Measurements from ENCODE around the gene AXIN1.

DNA sequence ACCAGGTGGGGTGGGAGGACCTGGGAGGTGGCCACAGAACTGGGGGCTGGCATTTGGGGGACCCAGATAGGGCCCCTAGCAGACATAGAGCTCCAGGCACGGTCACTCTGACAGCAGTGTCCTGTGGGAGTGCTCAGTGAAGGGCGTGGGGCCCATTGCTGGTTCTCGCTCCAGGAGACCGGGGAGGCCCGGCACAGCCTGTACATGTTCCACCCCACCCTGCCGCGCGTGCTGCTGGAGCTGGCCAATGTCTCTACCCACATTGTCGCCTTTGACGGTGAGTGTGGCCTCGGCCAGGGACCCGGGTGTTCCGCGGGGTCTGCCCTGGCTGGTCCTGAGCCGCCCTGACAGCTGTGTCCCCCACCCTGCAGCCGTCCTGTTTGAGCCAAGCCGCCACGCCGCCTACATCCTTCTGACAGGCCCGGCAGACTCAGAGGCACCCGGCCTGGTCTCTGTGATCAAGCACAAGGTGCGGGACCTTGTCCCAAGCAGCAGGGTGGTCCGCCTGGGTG lies 88.0 kb downstream of the AXIN1 start:
- TF ChIP-seq, protein P1, sequence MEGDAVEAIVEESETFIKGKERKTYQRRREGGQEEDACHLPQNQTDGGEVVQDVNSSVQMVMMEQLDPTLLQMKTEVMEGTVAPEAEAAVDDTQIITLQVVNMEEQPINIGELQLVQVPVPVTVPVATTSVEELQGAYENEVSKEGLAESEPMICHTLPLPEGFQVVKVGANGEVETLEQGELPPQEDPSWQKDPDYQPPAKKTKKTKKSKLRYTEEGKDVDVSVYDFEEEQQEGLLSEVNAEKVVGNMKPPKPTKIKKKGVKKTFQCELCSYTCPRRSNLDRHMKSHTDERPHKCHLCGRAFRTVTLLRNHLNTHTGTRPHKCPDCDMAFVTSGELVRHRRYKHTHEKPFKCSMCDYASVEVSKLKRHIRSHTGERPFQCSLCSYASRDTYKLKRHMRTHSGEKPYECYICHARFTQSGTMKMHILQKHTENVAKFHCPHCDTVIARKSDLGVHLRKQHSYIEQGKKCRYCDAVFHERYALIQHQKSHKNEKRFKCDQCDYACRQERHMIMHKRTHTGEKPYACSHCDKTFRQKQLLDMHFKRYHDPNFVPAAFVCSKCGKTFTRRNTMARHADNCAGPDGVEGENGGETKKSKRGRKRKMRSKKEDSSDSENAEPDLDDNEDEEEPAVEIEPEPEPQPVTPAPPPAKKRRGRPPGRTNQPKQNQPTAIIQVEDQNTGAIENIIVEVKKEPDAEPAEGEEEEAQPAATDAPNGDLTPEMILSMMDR (IDR thresholded peaks at IDR 0.05; ENCODE audit: control extremely low read depth in 1 of 3, insufficient read depth in 1 of 3, low read depth in 1 of 3, low read length in 3 of 3) = no peak
- TF ChIP-seq CHD1 (IDR thresholded peaks at IDR 0.05; ENCODE audit: low read depth, low read length) (no peak), TEAD4 (IDR thresholded peaks at IDR 0.05; ENCODE audit: low read depth, low read length) (no peak), EP300 (IDR thresholded peaks at IDR 0.05; ENCODE audit: borderline replicate concordance in 1 of 2, low read depth in 2 of 2, low read length in 2 of 2) (no peak)
